ENCODE results near the gene CFAP74.

CFAP74 gene

GRCh38 chr1:1982379-1983232 lies 21.0 kb downstream of the CFAP74 start:
- TF ChIP-seq TCF12 (IDR thresholded peaks at IDR 0.05; ENCODE audit: low read depth) = no peak
- TF ChIP-seq TAF1 (IDR thresholded peaks at IDR 0.05; ENCODE audit: low read depth) = no peak
- TF ChIP-seq FOXM1 (IDR thresholded peaks at IDR 0.05; ENCODE audit: borderline replicate concordance, low read depth) = no peak
- no peak for TF ChIP-seq CREB1 (IDR thresholded peaks at IDR 0.05; ENCODE audit: low read depth)
- TF ChIP-seq YY1 (IDR thresholded peaks at IDR 0.05; ENCODE audit: low read depth) = no peak
- no peak for TF ChIP-seq RAD21 (IDR thresholded peaks at IDR 0.05; ENCODE audit: low read depth)
- no peak for TF ChIP-seq ZBTB7A (IDR thresholded peaks at IDR 0.05; ENCODE audit: low read depth)
- TF ChIP-seq EGR1 (IDR thresholded peaks at IDR 0.05) = no peak
- TF ChIP-seq TEAD4 (IDR thresholded peaks at IDR 0.05) = no peak
- TF ChIP-seq MAX (IDR thresholded peaks at IDR 0.05) = no peak
- TF ChIP-seq USF1 (IDR thresholded peaks at IDR 0.05) = no peak
- no peak for TF ChIP-seq NFIC (IDR thresholded peaks at IDR 0.05)
- TF ChIP-seq EP300 (IDR thresholded peaks at IDR 0.05; ENCODE audit: borderline replicate concordance) = no peak
- TF ChIP-seq REST (IDR thresholded peaks at IDR 0.05; ENCODE audit: low read depth) = no peak
- no peak for TF ChIP-seq CEBPB (IDR thresholded peaks at IDR 0.05)

- TF ChIP-seq TAF1 (IDR thresholded peaks at IDR 0.05; ENCODE audit: low read depth) = no peak
- no peak for TF ChIP-seq CEBPB (IDR thresholded peaks at IDR 0.05)
- TF ChIP-seq FOXM1 (IDR thresholded peaks at IDR 0.05; ENCODE audit: borderline replicate concordance, low read depth) = no peak
- TF ChIP-seq REST (IDR thresholded peaks at IDR 0.05; ENCODE audit: low read depth) = no peak
- no peak for TF ChIP-seq EP300 (IDR thresholded peaks at IDR 0.05; ENCODE audit: borderline replicate concordance)
- no peak for TF ChIP-seq NFIC (IDR thresholded peaks at IDR 0.05)
- TF ChIP-seq TEAD4 (IDR thresholded peaks at IDR 0.05) = no peak
- no peak for TF ChIP-seq RAD21 (IDR thresholded peaks at IDR 0.05; ENCODE audit: low read depth)
- TF ChIP-seq ZBTB7A (IDR thresholded peaks at IDR 0.05; ENCODE audit: low read depth) = no peak
- no peak for TF ChIP-seq USF1 (IDR thresholded peaks at IDR 0.05)
- TF ChIP-seq EGR1 (IDR thresholded peaks at IDR 0.05) = no peak
- TF ChIP-seq MAX (IDR thresholded peaks at IDR 0.05) = no peak
- no peak for TF ChIP-seq CREB1 (IDR thresholded peaks at IDR 0.05; ENCODE audit: low read depth)
- no peak for TF ChIP-seq YY1 (IDR thresholded peaks at IDR 0.05; ENCODE audit: low read depth)
- TF ChIP-seq TCF12 (IDR thresholded peaks at IDR 0.05; ENCODE audit: low read depth) = no peak
Measured at GRCh38 chr1:1981142-1981500, 22.5 kb downstream of the CFAP74 start.

- TF ChIP-seq YY1 (IDR thresholded peaks at IDR 0.05; ENCODE audit: low read depth) (no peak), TCF12 (IDR thresholded peaks at IDR 0.05; ENCODE audit: low read depth) (no peak), NFIC (IDR thresholded peaks at IDR 0.05) (no peak), FOXM1 (IDR thresholded peaks at IDR 0.05; ENCODE audit: borderline replicate concordance, low read depth) (no peak), MAX (IDR thresholded peaks at IDR 0.05) (no peak), EGR1 (IDR thresholded peaks at IDR 0.05) (no peak), CREB1 (IDR thresholded peaks at IDR 0.05; ENCODE audit: low read depth) (no peak), ZBTB7A (IDR thresholded peaks at IDR 0.05; ENCODE audit: low read depth) (no peak), TEAD4 (IDR thresholded peaks at IDR 0.05) (no peak), EP300 (IDR thresholded peaks at IDR 0.05; ENCODE audit: borderline replicate concordance) (no peak), USF1 (IDR thresholded peaks at IDR 0.05) (no peak)
Measured at GRCh38 chr1:1980467-1981141, 23.0 kb downstream of the CFAP74 start.

- TF ChIP-seq TAF1 (IDR thresholded peaks at IDR 0.05; ENCODE audit: low read depth) = no peak
- no peak for TF ChIP-seq TEAD4 (IDR thresholded peaks at IDR 0.05)
- TF ChIP-seq TCF12 (IDR thresholded peaks at IDR 0.05; ENCODE audit: low read depth) = no peak
- no peak for TF ChIP-seq MAX (IDR thresholded peaks at IDR 0.05)
- no peak for TF ChIP-seq REST (IDR thresholded peaks at IDR 0.05; ENCODE audit: low read depth)
- no peak for TF ChIP-seq EGR1 (IDR thresholded peaks at IDR 0.05)
- TF ChIP-seq RAD21 (IDR thresholded peaks at IDR 0.05; ENCODE audit: low read depth) = no peak
- TF ChIP-seq USF1 (IDR thresholded peaks at IDR 0.05) = no peak
- no peak for TF ChIP-seq YY1 (IDR thresholded peaks at IDR 0.05; ENCODE audit: low read depth)
Measured at GRCh38 chr1:1979482-1980165, 24.0 kb downstream of the CFAP74 start.
